Body of pancreas (tissue), 4 donors: ENCODE measurements around the gene BIK.

Source experiments
- CTCF ChIP-seq, 7 experiments: fragments of 450-650 bp in 4 of 7; fragments of 200-600 bp in 3 of 7; sonication (generic) in 3 of 7; IDR thresholded peaks; one replicate each; pipeline ENCODE4 v1.5.1; 2016 to 2019; ENCODE audit warnings: antibody characterized with exemption in 7 of 7
- POLR2A ChIP-seq, 3 donors: fragments of 450-650 bp; IDR thresholded peaks; one replicate each; pipeline ENCODE4 v1.6.1; 2016; ENCODE audit warnings: antibody characterized with exemption in 3 of 3, mild to moderate bottlenecking in 2 of 3

- TF ChIP-seq CTCF (IDR thresholded peaks at IDR 0.05): no peak
- no peak for TF ChIP-seq POLR2A (IDR thresholded peaks at IDR 0.05)
Measured at GRCh38 chr22:43066134-43066533, 44.4 kb upstream of the BIK start.
